ENCODE data around the gene POMC.
"Not testable (repeated sequence)": the region's sequence is repeated elsewhere in the genome, so short reads cannot be mapped to it uniquely, and the experiment has no call there.

Gene POMC

GRCh38 chr2:25168256-25169072 lies at the start of gene POMC:
TSS of gene POMC (minus strand) at chr2:25168580. CDS start at chr2:25164772, 3,808 bp downstream.
- peak; percentile 69 for DNase-seq (ENCODE audit: low spot score)

GRCh38 chr2:25218100-25218499 lies 49.7 kb upstream of the POMC start:
- DNase-seq (ENCODE audit: low spot score) = no peak
- no peak for TF ChIP-seq CTCF (IDR thresholded peaks at IDR 0.05; ENCODE audit: extremely low read depth, missing control alignments)

More at GRCh38 chr2:25168256-25169072, at the start of gene POMC:
- TF ChIP-seq CTCF (IDR thresholded peaks at IDR 0.05; ENCODE audit: extremely low read depth, missing control alignments) = no peak

GRCh38 chr2:25215948-25216679 lies 47.7 kb upstream of the POMC start:
- DNase-seq (ENCODE audit: low spot score) = peak; percentile 94
- no peak for TF ChIP-seq CTCF (IDR thresholded peaks at IDR 0.05; ENCODE audit: extremely low read depth, missing control alignments)

GRCh38 chr2:25215232-25215631 lies 46.9 kb upstream of the POMC start:
- no peak for DNase-seq (ENCODE audit: low spot score)
- no peak for TF ChIP-seq CTCF (IDR thresholded peaks at IDR 0.05; ENCODE audit: extremely low read depth, missing control alignments)

- no peak for TF ChIP-seq CTCF (IDR thresholded peaks at IDR 0.05; ENCODE audit: extremely low read depth, missing control alignments)
- DNase-seq (ENCODE audit: low spot score) = no peak
Measured at GRCh38 chr2:25213229-25213628, 44.8 kb upstream of the POMC start.

GRCh38 chr2:25210923-25211322 lies 42.5 kb upstream of the POMC start:
- DNase-seq (ENCODE audit: low spot score) = not testable (repeated sequence)

GRCh38 chr2:25207078-25207545 lies 38.7 kb upstream of the POMC start:
- TF ChIP-seq CTCF (IDR thresholded peaks at IDR 0.05; ENCODE audit: extremely low read depth, missing control alignments) = no peak
- no peak for DNase-seq (ENCODE audit: low spot score)

All from GM20000 (cell line).